H1 (cell line): ENCODE results near the gene WDR64. TPM values are rescaled to one million over a fixed set of nuclear protein-coding genes. Genes with fewer than 3 reads are reported as not detected.

Experiments used
- CTCF ChIA-PET: fragments of 300-600 bp; sonication (Branson Sonifier 250); formaldehyde crosslinking; loops from one replicate; lab custom pipeline; 2021; ENCODE audit not compliant: partially characterized antibody; lab: Charles Lee
- POLR2A ChIA-PET: fragments of 300-600 bp; sonication (Branson Sonifier 250); formaldehyde crosslinking; loops from one replicate; lab custom pipeline; 2021; ENCODE audit warnings: inconsistent platforms; ENCODE audit not compliant: partially characterized antibody; lab: Charles Lee
- DNase-seq, 2 experiments: peaks; one replicate each; pipeline versions ENCODE4 v3.0.0 to v3.0.0-alpha.2; 2010 to 2022; ENCODE audit warnings: low spot score in 2 of 2, low read depth in 1 of 2, mixed read lengths in 1 of 2
- FAIRE-seq: peaks from 2 replicates; lab custom pipeline; 2011; peaks lifted over from hg19 to GRCh38; lab: Jason Lieb, UNC
- H2AFZ ChIP-seq: 2 replicates; pipeline ENCODE4 v1.8.1; 2012; ENCODE audit warnings: low read length, inconsistent platforms
- H2AK5ac ChIP-seq: 2 replicates; pipeline ENCODE4 v1.6.1; 2013; ENCODE audit warnings: low read depth, low read length
- H2BK120ac ChIP-seq: replicated peaks from 2 replicates; pipeline ENCODE3; 2013; ENCODE audit warnings: low read depth, low read length, inconsistent platforms
- H2BK12ac ChIP-seq: 2 replicates; pipeline ENCODE4 v1.6.1; 2013; ENCODE audit warnings: low read depth, low read length
- H2BK15ac ChIP-seq: 2 replicates; pipeline ENCODE4 v1.6.1; 2013; ENCODE audit warnings: low read length
- H2BK20ac ChIP-seq: 2 replicates; pipeline ENCODE4 v1.6.1; 2013; ENCODE audit warnings: low read length
- H2BK5ac ChIP-seq: 2 replicates; pipeline ENCODE4 v1.6.1; 2013; ENCODE audit warnings: low read depth, low read length
- H3K14ac ChIP-seq: 2 replicates; pipeline ENCODE4 v1.6.1; 2013; ENCODE audit warnings: inconsistent platforms; ENCODE audit not compliant: insufficient read length
- H3K18ac ChIP-seq: 2 replicates; pipeline ENCODE4 v1.6.1; 2013; ENCODE audit warnings: low read length; ENCODE audit errors: extremely low read depth
- H3K23ac ChIP-seq: 2 replicates; pipeline ENCODE4 v1.6.1; 2013; ENCODE audit warnings: inconsistent platforms; ENCODE audit not compliant: insufficient read length
- H3K23me2 ChIP-seq: 2 replicates; pipeline ENCODE4 v1.6.1; 2013; ENCODE audit warnings: low read depth, low read length
- H3K27ac ChIP-seq: 2 replicates; pipeline ENCODE4 v1.6.1; 2011; ENCODE audit warnings: low read depth, low read length, inconsistent platforms
- H3K27me3 ChIP-seq, 4 experiments: replicated peaks in 1 of 4; 1 replicate in 1 of 4; 2 replicates in 3 of 4; pipeline versions ENCODE4 v1.6.1 to v1.8.1; 2011 to 2013; ENCODE audit warnings: low read length in 3 of 4, mild to moderate bottlenecking in 3 of 4, inconsistent platforms in 2 of 4, mixed read lengths in 2 of 4, moderate library complexity in 1 of 4; ENCODE audit not compliant: control insufficient read depth in 3 of 4, insufficient read depth in 3 of 4; ENCODE audit errors: extremely low read depth in 1 of 4
- H3K36me3 ChIP-seq, 4 experiments: 2 replicates each; pipeline versions ENCODE4 v1.6.1 to v1.8.1; 2011 to 2013; ENCODE audit warnings: mild to moderate bottlenecking in 4 of 4, low read length in 3 of 4, moderate library complexity in 2 of 4, control low read depth in 1 of 4, inconsistent platforms in 1 of 4; ENCODE audit not compliant: insufficient read depth in 4 of 4, control insufficient read depth in 2 of 4
- H3K4ac ChIP-seq: replicated peaks from 2 replicates; pipeline ENCODE3; 2013; ENCODE audit warnings: low read length, low read depth, mixed read lengths, inconsistent platforms; ENCODE audit not compliant: insufficient read length
- H3K4me1 ChIP-seq, 4 experiments: replicated peaks in 1 of 4; 1 replicate in 1 of 4; 2 replicates in 3 of 4; pipeline versions ENCODE4 v1.6.1 to v1.8.1; 2011 to 2013; ENCODE audit warnings: low read length in 3 of 4, inconsistent platforms in 2 of 4, mixed read lengths in 1 of 4; ENCODE audit not compliant: insufficient read depth in 4 of 4, control insufficient read depth in 3 of 4
- H3K4me2 ChIP-seq, 2 experiments: 2 replicates each; pipeline versions ENCODE4 v1.6.1 to v1.8.1; 2011 to 2013; ENCODE audit warnings: low read depth in 2 of 2, low read length in 2 of 2, control low read depth in 1 of 2, inconsistent platforms in 1 of 2, mild to moderate bottlenecking in 1 of 2; ENCODE audit not compliant: insufficient read depth in 1 of 2
- H3K4me3 ChIP-seq, 4 experiments: fragments of 200-600, 300-600 bp in 1 of 4; sonication (generic), shearing (Covaris generic), sonication (Bioruptor Twin) in 1 of 4; 2 replicates each; pipeline versions ENCODE4 v1.5.1 to v1.8.1; 2011 to 2016; ENCODE audit warnings: low read length in 4 of 4, low read depth in 3 of 4, control low read depth in 2 of 4, inconsistent platforms in 2 of 4, mild to moderate bottlenecking in 2 of 4, mixed read lengths in 1 of 4, moderate library complexity in 1 of 4; ENCODE audit not compliant: insufficient read depth in 2 of 4; ENCODE audit errors: extremely low read depth in 1 of 4
- H3K56ac ChIP-seq: replicated peaks from 2 replicates; pipeline ENCODE3; 2013; ENCODE audit warnings: low read depth, mild to moderate bottlenecking, mixed read lengths, low read length, inconsistent platforms; ENCODE audit not compliant: insufficient read length
- H3K79me1 ChIP-seq: 2 replicates; pipeline ENCODE4 v1.6.1; 2013; ENCODE audit warnings: low read depth, low read length, control low read depth
- H3K79me2 ChIP-seq, 2 experiments: 2 replicates each; pipeline versions ENCODE4 v1.6.1 to v1.8.1; 2012 to 2013; ENCODE audit warnings: low read length in 2 of 2, mild to moderate bottlenecking in 2 of 2, inconsistent platforms in 1 of 2; ENCODE audit not compliant: insufficient read depth in 2 of 2, control insufficient read depth in 1 of 2
- H3K9ac ChIP-seq, 4 experiments: replicated peaks in 1 of 4; 1 replicate in 1 of 4; 2 replicates in 3 of 4; pipeline versions ENCODE4 v1.6.1 to v1.8.1; 2011 to 2013; ENCODE audit warnings: low read depth in 3 of 4, low read length in 3 of 4, control low read depth in 2 of 4, mild to moderate bottlenecking in 2 of 4, moderate library complexity in 2 of 4, inconsistent platforms in 1 of 4; ENCODE audit errors: extremely low read depth in 1 of 4
- H3K9me3 ChIP-seq, 2 experiments: 2 replicates each; pipeline versions ENCODE4 v1.6.1 to v1.8.1; 2012 to 2013; ENCODE audit warnings: mild to moderate bottlenecking in 2 of 2, moderate library complexity in 2 of 2, control low read depth in 1 of 2, inconsistent platforms in 1 of 2, low read depth in 1 of 2, low read length in 1 of 2, mixed read lengths in 1 of 2; ENCODE audit not compliant: insufficient read depth in 2 of 2
- H4K20me1 ChIP-seq, 2 experiments: replicated peaks in 1 of 2; 2 replicates each; pipeline versions ENCODE3 to v1.8.1; 2011 to 2013; ENCODE audit warnings: inconsistent platforms in 2 of 2, low read length in 2 of 2, mild to moderate bottlenecking in 1 of 2; ENCODE audit not compliant: insufficient read depth in 2 of 2, control insufficient read depth in 1 of 2
- H4K5ac ChIP-seq: 2 replicates; pipeline ENCODE4 v1.6.1; 2013; ENCODE audit warnings: low read length, low read depth, mixed read lengths, inconsistent platforms; ENCODE audit not compliant: insufficient read length
- H4K8ac ChIP-seq: 2 replicates; pipeline ENCODE4 v1.8.0; 2013; ENCODE audit warnings: mild to moderate bottlenecking, moderate library complexity, low read length, inconsistent platforms; ENCODE audit not compliant: insufficient read depth; ENCODE audit errors: extremely low read depth
- H4K91ac ChIP-seq: replicated peaks from 2 replicates; pipeline ENCODE3; 2013; ENCODE audit warnings: low read length, mixed read lengths, inconsistent platforms; ENCODE audit not compliant: insufficient read length
- BRCA1 ChIP-seq: IDR thresholded peaks from 2 replicates; pipeline ENCODE4 v1.6.1; 2012; ENCODE audit warnings: low read depth, low read length, improper control_type of control experiment
- CEBPB ChIP-seq: IDR thresholded peaks from 2 replicates; pipeline ENCODE4 v1.6.1; 2012; ENCODE audit warnings: low read depth, low read length
- CHD2 ChIP-seq: IDR thresholded peaks from 2 replicates; pipeline ENCODE4 v1.6.1; 2012; ENCODE audit warnings: low read length, improper control_type of control experiment
- FOSL1 ChIP-seq: IDR thresholded peaks from 2 replicates; pipeline ENCODE4 v1.6.1; 2011; ENCODE audit warnings: mild to moderate bottlenecking, low read depth, low read length, moderate library complexity; ENCODE audit not compliant: insufficient read depth
- GABPA ChIP-seq: IDR thresholded peaks from 2 replicates; pipeline ENCODE4 v1.6.1; 2011; ENCODE audit warnings: mild to moderate bottlenecking, low read length, moderate library complexity, borderline replicate concordance; ENCODE audit not compliant: insufficient read depth
- HDAC6 ChIP-seq: IDR thresholded peaks from one replicate; pipeline ENCODE4 v1.7.1; 2012; ENCODE audit warnings: low read depth, mild to moderate bottlenecking, inconsistent platforms, low read length, moderate library complexity
- NRF1 ChIP-seq: IDR thresholded peaks from 2 replicates; pipeline ENCODE4 v1.6.1; 2011; ENCODE audit warnings: mild to moderate bottlenecking, low read depth, low read length, improper control_type of control experiment
- RNF2 ChIP-seq: fragments of 200-900, 300-1000 bp; sonication (generic); IDR thresholded peaks from 2 replicates; pipeline ENCODE4 v1.7.1; 2016; ENCODE audit warnings: borderline replicate concordance, low read depth, mild to moderate bottlenecking, antibody characterized with exemption, low read length; ENCODE audit not compliant: poor library complexity, severe bottlenecking; ENCODE audit errors: missing control alignments
- RXRA ChIP-seq: IDR thresholded peaks from 2 replicates; pipeline ENCODE4 v1.6.1; 2011; ENCODE audit warnings: low read depth, mild to moderate bottlenecking, low read length, moderate library complexity; ENCODE audit not compliant: insufficient read depth
- TBP ChIP-seq: IDR thresholded peaks from 2 replicates; pipeline ENCODE4 v1.6.1; 2011; ENCODE audit warnings: low read depth, low read length, improper control_type of control experiment
- TCF12 ChIP-seq: IDR thresholded peaks from 2 replicates; pipeline ENCODE4 v1.6.1; 2011; ENCODE audit warnings: low read depth, mild to moderate bottlenecking, low read length
- TEAD4 ChIP-seq: IDR thresholded peaks from 2 replicates; pipeline ENCODE4 v1.6.1; 2012; ENCODE audit warnings: low read depth, low read length, inconsistent platforms, mixed read lengths
- WGBS, 2 experiments: shearing (Covaris generic) in 1 of 2; methylation state at CpG; one replicate each; pipeline versions ENCODE4 v1.1.6 to v1.1.7; 2013 to 2015; ENCODE audit warnings: low lambda C conversion rate in 2 of 2, mixed read lengths in 2 of 2, inconsistent platforms in 1 of 2, low coverage in 1 of 2, missing lambda C conversion rate in 1 of 2; ENCODE audit not compliant: insufficient replicate concordance in 2 of 2, insufficient coverage in 1 of 2, insufficient read length in 1 of 2; ENCODE audit errors: extremely low coverage in 1 of 2, missing lambda C conversion rate in 1 of 2; 5-methylcytosine and 5-hydroxymethylcytosine counted together
- polyA plus RNA-seq, 7 experiments: library from polyadenylated mRNA; depleted of rRNA in 3 of 7; stranded (reverse) in 5 of 7; unstranded in 2 of 7; fragments of >200 nt in 5 of 7; fragments of 200-250 nt in 2 of 7; gene quantifications; 1 replicate in 5 of 7; 2 replicates in 1 of 7; 4 replicates in 1 of 7; pipeline versions ENCODE4 v1.2.1 to v1.2.3, GENCODE V29; 2011 to 2013; ENCODE audit warnings: missing spikeins in 2 of 7, mixed read lengths in 2 of 7
- total RNA-seq: library from RNA; stranded (reverse); fragmentation: NEBNext Ultra II Directional; extraction: Animal tissue kit (Norgen Biotek cat#: 25700); gene quantifications from 2 replicates; pipeline ENCODE4 v1.2.1, GENCODE V29; 2021
- TF ChIP-seq, protein P1 (sequence below): IDR thresholded peaks from 2 replicates; pipeline ENCODE4 v1.6.1; 2011; ENCODE audit warnings: low read length, improper control_type of control experiment

Gene WDR64
- total and polyA plus RNA-seq, 2 of the 8 experiments (the other 6 are each of a cell fraction or from before 2014, with no cell fraction given): 0.02 TPM; not detected in 1

DNA sequence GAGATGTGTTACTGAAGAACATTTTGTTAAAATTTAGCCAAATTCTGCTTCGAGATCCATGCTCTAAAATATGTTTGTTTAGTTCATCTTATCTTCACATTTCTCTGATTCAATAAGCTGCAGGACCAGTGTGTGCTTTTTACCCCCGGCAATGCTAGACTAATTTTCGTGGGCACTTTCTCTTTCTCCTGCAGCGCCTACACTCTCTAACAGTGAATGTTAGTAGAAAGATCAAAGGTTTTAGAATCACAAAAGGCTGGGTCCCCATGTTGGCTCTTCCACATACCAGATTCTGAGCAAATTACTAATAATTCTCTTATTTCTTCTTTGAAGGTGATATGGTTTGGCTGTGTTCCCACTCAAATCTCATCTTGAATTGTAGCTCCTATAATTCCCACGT is 20.4 kb upstream of the WDR64 start:
- H4K20me1 ChIP-seq: peaks cover 2 to 6% of the 10 kb centered on the region in 2 experiments
- ChIA-PET POLR2A (interaction anchor here (0.7 kb wide), 1 partner anchor 49 kb away, joined by 3 read pairs; no protein-coding TSS in a partner anchor), CTCF (interaction anchor here (1.1 to 1.7 kb wide), 2 partner anchors 20 to 206 kb away, joined by 3 read pairs; no protein-coding TSS in a partner anchor)
- no peak overlapping the region for H3K9ac ChIP-seq
- H3K79me1 ChIP-seq: no peaks in the 10 kb centered on the region
- H4K91ac ChIP-seq: no peak overlapping the region
- H2BK5ac ChIP-seq: no peak overlapping the region
- H3K4ac ChIP-seq: no peak overlapping the region
- WGBS, 2 experiments: 86% methylated on average over 5 of the region's 5 CpGs; no CpG with 5 or more reads in 1 of the 2 experiments
- H3K27me3 ChIP-seq: no peaks in the 10 kb centered on the region
- no peak overlapping the region for H3K27ac ChIP-seq
- H4K8ac ChIP-seq: no peak overlapping the region
- H3K18ac ChIP-seq: no peak overlapping the region
- no peaks in the 10 kb centered on the region for H3K9me3 ChIP-seq
- H2AFZ ChIP-seq: no peak overlapping the region
- H3K79me2 ChIP-seq: peaks cover 0 to 62% of the 10 kb centered on the region in 2 experiments; a peak in 3 of 4 replicates
- no peaks in the 10 kb centered on the region for H3K23me2 ChIP-seq
- no peak overlapping the region for H2AK5ac ChIP-seq
- no peak overlapping the region for H4K5ac ChIP-seq
- H3K4me1 ChIP-seq: peaks cover 0 to 3% (median 0%) of the 10 kb centered on the region in 4 experiments; a peak in 3 of 7 replicates
- no peak overlapping the region for H3K14ac ChIP-seq
- H3K4me2 ChIP-seq: no peak overlapping the region
- no peak for DNase-seq
- peaks cover 0 to 34% (median 11%) of the 10 kb centered on the region in 4 experiments; a peak in 6 of 8 replicates for H3K36me3 ChIP-seq
- FAIRE-seq: no peak
- no peak overlapping the region for H3K23ac ChIP-seq
- no peak overlapping the region for H2BK20ac ChIP-seq
- H2BK12ac ChIP-seq: no peak overlapping the region
- H2BK15ac ChIP-seq: no peak overlapping the region
- H3K4me3 ChIP-seq: no peak overlapping the region
- H2BK120ac ChIP-seq: no peak overlapping the region
- H3K56ac ChIP-seq: no peak overlapping the region
- TF ChIP-seq GABPA (no peak), CEBPB (no peak), RXRA (no peak), CHD2 (no peak), BRCA1 (no peak), TBP (no peak), HDAC6 (no peak), RNF2 (no peak), FOSL1 (no peak), TEAD4 (no peak), NRF1 (no peak), TCF12 (no peak)
- TF ChIP-seq, protein P1, sequence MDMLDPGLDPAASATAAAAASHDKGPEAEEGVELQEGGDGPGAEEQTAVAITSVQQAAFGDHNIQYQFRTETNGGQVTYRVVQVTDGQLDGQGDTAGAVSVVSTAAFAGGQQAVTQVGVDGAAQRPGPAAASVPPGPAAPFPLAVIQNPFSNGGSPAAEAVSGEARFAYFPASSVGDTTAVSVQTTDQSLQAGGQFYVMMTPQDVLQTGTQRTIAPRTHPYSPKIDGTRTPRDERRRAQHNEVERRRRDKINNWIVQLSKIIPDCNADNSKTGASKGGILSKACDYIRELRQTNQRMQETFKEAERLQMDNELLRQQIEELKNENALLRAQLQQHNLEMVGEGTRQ: no peak
